Skeletal muscle cell (primary cell): Measurements from ENCODE around the gene CTLA4.

Experiments used
- DNase-seq: peaks from one replicate; pipeline ENCODE4 v3.0.0-alpha.2; 2010; ENCODE audit warnings: low read depth
- H3K4me3 ChIP-seq: 2 replicates; pipeline ENCODE4 v1.5.1; 2011; ENCODE audit warnings: low read depth, mild to moderate bottlenecking, control low read depth, low read length, moderate library complexity

The CTLA4 gene

GRCh38 chr2:203886661-203887151, 19.1 kb downstream of the CTLA4 start:
- H3K4me3 ChIP-seq = no peak overlapping the region
- no peak for DNase-seq

- no peak overlapping the region for H3K4me3 ChIP-seq
- no peak for DNase-seq
Measured at GRCh38 chr2:203887677-203888076, 20.1 kb downstream of the CTLA4 start.

GRCh38 chr2:203889542-203889941, 22.0 kb downstream of the CTLA4 start:
- DNase-seq = no peak

GRCh38 chr2:203889944-203890343, 22.4 kb downstream of the CTLA4 start:
- DNase-seq = no peak
- no peak overlapping the region for H3K4me3 ChIP-seq

More at GRCh38 chr2:203889542-203889941, 22.0 kb downstream of the CTLA4 start:
- H3K4me3 ChIP-seq = no peak overlapping the region

- DNase-seq = no peak
- H3K4me3 ChIP-seq = no peak overlapping the region
Measured at GRCh38 chr2:203890733-203891132, 23.2 kb downstream of the CTLA4 start.

GRCh38 chr2:203891474-203891873, 23.9 kb downstream of the CTLA4 start:
- no peak for DNase-seq
- no peak overlapping the region for H3K4me3 ChIP-seq

- no peak overlapping the region for H3K4me3 ChIP-seq
- no peak for DNase-seq
Measured at GRCh38 chr2:203892207-203892606, 24.6 kb downstream of the CTLA4 start.

GRCh38 chr2:203893401-203893800, 25.8 kb downstream of the CTLA4 start:
- no peak overlapping the region for H3K4me3 ChIP-seq
- peak; percentile 41 for DNase-seq

GRCh38 chr2:203893840-203894239, 26.3 kb downstream of the CTLA4 start:
- no peak overlapping the region for H3K4me3 ChIP-seq
- no peak for DNase-seq

GRCh38 chr2:203894262-203894661, 26.7 kb downstream of the CTLA4 start:
- H3K4me3 ChIP-seq = no peak overlapping the region
- no peak for DNase-seq

- no peak overlapping the region for H3K4me3 ChIP-seq
- no peak for DNase-seq
Measured at GRCh38 chr2:203897544-203897943, 30.0 kb downstream of the CTLA4 start.

GRCh38 chr2:203898657-203899056, 31.1 kb downstream of the CTLA4 start:
- DNase-seq = no peak
- H3K4me3 ChIP-seq = no peak overlapping the region

GRCh38 chr2:203900253-203900652, 32.7 kb downstream of the CTLA4 start:
- no peak for DNase-seq
- H3K4me3 ChIP-seq = no peak overlapping the region

- no peak for DNase-seq
- no peak overlapping the region for H3K4me3 ChIP-seq
Measured at GRCh38 chr2:203904022-203904421, 36.5 kb downstream of the CTLA4 start.

- DNase-seq = no peak
- no peak overlapping the region for H3K4me3 ChIP-seq
Measured at GRCh38 chr2:203905656-203906055, 38.1 kb downstream of the CTLA4 start.

GRCh38 chr2:203908066-203908796, 40.7 kb downstream of the CTLA4 start:
- no peak for DNase-seq

GRCh38 chr2:203908797-203909185, 41.2 kb downstream of the CTLA4 start:
- H3K4me3 ChIP-seq = no peak overlapping the region
- no peak for DNase-seq

More at GRCh38 chr2:203908066-203908796, 40.7 kb downstream of the CTLA4 start:
- no peak overlapping the region for H3K4me3 ChIP-seq

- peak overlapping the region; percentile 29 for H3K4me3 ChIP-seq
- peak; percentile 47 for DNase-seq
Measured at GRCh38 chr2:203909261-203909967, 41.8 kb downstream of the CTLA4 start.

GRCh38 chr2:203909974-203910373, 42.4 kb downstream of the CTLA4 start:
- no peak overlapping the region for H3K4me3 ChIP-seq
- DNase-seq = no peak

GRCh38 chr2:203913947-203914346, 46.4 kb downstream of the CTLA4 start:
- DNase-seq = no peak
- no peak overlapping the region for H3K4me3 ChIP-seq
